ENCODE results near the gene ZNF506.
"Not testable (repeated sequence)": the region's sequence is repeated elsewhere in the genome, so short reads cannot be mapped to it uniquely, and the experiment has no call there.

Gene ZNF506

DNA sequence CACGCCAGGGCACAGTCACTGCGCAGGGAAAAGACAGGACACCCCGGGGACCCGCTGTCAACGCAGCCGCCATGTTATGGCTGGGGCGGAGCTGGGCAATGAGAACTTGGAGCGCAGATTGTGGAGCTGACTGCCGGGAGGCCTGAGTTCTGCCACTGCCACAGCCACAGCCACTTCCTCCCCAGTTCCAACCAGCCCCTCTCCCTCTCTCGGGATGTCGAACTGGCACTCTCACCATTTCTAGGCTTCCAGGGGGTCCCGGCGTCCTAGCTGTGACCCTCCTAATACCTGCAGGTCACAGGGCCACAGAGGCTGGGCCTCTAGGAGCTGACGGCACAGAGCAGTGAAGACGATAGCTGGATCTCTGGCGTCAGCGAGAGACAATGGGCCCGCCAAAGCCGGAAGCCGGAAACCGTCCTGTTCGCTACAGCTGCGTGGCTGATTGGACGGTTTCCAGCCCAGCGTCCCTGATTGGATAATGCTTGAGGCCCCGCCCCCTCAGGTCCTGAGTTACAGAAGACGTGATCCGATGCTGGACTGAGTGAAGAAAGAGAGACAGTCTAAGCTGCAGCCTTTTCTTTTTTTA is at the start of gene ZNF506:
ZNF506 (minus strand) TSS at position 385 of the 586 bp plus-strand sequence; CDS start at position 238, 147 bp downstream.
- DNase-seq, result peak; percentile 92

DNA sequence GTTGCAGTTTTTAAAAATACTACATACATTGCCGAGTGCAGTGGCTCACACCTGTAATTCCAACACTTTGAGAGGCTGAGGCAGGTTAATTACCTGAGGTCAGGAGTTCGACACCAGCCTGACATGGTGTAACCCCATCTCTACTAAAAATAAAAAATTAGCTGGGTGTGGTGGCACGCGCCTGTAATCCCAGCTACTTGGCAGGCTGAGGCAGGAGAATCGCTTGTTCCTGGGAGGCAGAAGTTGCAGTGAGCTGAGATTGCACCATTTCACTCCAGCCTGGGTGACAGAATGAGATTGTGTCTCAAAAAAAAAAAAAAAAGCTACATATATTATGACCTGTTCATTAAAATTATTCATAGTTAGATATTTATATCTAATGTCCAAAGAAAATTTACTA is 48.5 kb upstream of the ZNF506 start:
- DNase-seq, result not testable (repeated sequence)

DNA sequence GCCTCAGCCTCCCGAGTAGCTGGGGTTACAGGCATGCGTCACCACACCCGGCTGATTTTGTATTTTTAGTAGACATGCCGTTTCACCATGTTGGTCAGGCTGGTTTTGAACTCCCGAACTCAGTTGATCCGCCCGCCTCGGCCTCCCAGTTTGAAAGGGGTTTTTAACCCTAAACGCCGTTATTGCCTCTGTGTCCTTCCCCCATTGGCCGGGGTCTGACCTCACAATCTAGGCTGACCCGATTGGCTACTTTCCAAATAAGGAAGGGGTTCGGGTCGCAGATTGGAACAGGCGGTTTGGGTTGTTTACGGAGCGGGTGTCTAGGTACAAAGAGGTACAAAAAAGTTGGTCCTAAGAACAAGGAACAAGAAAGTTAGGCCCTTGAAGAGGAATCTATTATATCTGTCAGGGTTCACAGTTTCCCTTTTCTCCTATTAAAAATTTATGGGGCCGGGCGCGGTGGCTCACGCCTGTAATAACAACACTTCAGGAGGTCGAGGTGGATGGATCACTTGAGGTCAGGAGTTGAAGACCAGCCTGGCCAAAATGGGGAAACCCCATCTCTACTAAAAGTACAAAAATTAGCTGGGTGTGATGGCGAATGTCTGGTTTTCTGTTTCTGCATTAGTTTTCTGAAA is 45.2 kb upstream of the ZNF506 start:
- DNase-seq, result peak; percentile 70

DNA sequence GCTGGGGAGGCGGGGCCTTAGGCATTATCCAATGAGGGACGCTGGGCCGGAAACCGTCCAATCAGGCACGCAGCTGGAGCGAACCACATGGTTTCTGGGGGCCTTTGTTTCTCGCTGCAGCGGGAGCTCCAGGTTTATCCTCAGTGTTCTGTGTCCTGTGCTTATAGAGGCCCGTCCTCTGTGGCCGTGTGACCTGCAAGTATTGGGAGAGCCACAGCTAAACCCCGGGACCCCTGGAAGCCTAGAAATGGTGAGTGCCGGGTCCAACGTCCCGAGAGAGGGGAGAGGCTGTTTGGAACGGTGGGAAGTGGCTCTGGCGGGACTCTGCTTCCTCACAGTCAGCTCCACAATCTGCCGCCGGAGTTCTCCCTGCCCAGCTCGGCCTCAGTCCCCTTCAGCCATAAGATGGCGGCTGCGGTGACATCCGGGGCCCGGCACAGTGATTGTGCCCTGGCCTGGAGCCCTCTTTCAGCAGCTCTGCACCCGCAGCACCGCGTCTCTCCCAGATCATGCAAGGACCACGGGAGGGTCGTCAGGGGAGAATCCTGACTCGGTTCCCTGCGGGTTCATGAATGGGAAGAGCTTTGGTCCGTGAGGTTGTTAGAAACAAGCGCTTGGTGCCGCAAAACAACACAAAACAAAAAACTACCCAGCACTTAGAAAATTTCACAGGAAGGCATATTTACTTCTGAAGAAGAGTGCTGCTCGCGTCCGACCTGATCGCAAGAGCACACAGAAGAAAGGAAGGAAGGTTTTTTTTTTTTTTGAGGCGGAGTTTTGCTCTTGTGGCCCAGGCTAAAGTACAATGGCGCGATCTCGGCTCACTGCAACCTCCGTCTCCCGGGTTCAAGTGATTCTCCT is 44.4 kb upstream of the ZNF506 start, which contains the start of gene ZNF253:
ZNF253 (plus strand) TSS at position 133 of the 861 bp plus-strand sequence; CDS start at position 248, 115 bp downstream.
- peak; percentile 94 for DNase-seq

DNA sequence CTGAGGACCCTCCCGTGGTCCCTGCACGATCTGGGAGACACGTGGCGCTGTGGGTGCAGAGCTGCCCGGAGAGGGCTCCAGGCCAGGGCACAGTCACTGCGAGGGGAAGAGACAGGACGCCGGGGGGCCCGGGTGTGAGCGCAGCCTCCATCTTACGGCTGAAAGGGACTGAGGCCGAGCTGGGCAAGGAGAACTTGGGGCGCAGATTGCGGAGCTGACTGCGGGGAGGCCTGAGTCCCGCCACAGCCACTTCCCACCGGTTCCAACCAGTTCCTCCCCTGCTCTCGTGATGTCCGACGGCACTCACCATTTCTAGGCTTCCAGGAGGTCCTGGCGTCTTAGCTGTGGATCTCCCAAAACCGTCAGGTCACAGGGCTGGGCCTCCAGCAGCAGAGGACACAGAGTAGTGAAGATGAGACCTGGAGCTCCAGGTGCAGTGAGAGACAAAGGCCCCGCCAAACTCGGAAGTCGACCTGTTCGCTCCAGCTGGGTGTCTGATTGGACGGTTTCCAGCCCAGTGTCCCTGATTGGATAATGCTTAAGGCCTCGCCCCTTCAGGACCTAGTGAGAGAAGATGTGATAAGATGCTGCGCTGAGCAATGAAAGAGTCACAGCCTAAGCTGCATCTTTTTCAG is 39.3 kb upstream of the ZNF506 start:
- peak; percentile 33 for DNase-seq

DNA sequence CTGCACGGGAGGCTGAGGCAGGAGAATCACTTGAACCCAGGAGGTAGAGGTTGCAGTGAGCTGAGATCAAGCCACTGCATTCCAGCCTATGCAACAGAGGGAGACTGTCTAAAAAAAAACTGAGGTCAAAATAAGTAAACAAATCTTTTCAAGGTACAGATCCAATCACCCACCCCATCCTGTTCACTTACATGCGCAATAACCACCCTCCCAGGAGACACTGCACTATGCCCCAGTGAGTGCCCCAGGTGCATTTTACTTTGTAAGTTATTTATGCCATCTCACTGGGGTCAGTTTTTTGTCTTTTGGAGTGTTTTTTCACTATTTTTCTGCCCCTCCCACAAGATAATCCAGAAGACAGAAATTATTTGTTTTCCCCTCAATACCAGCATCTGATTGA is 37.2 kb upstream of the ZNF506 start:
- no peak for DNase-seq

DNA sequence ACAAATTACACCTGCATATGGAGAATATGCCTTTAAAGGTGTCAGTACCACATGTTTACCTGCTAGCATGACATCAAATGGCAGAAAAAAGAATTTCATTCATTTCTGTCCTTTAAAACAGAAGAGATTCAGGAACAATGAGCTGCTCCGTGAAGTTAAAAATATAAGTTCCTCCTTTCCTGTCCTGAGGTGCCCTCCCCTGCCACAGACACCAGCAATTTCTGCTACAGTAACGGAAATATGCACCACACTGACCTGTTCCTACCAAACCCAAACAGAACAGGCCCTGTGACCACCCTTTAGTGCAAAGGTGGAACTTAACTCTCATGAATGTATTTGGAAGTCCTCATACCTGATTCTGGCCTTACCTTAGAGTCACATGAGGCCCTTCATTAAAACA is 30.2 kb upstream of the ZNF506 start:
- DNase-seq, result not testable (repeated sequence)

DNA sequence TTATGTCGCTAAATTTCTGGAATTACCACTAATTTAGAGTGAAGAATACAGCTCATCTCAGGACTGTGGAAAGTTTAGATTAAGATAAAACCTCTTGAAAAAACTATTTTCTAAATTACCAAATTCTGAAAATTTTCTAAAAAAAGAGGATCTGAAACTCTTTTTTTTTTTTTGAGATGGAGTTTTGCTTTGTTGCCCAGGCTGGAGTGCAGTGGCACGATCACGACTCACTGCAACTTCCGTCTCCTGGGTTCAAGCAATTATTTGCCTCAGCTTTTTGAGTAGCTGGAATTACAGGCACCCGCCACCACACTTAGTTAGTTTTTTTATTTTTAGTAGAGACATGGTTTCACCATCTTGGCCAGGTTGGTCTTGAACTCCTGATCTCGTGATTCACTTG is 27.5 kb upstream of the ZNF506 start:
- no peak for DNase-seq

DNA sequence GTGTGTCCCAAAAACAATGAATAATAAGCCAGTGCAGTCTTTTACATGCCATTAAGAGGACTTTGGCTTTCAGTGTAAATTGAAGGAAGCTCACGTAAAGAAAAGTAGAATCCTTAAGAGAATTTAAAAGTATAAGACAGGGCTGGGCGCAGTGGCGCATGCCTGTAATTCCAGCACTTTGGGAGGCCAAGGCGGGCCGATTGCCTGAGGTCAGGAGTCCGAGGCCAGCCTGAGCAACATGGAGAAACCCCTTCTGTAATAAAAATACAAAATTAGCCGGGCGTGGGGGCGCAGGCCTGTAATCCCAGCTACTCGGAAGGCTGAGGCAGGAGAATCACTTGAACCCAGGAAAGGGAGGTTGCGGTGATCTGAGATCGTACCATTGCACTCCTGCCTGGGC is 26.2 kb upstream of the ZNF506 start:
- DNase-seq, result no peak

DNA sequence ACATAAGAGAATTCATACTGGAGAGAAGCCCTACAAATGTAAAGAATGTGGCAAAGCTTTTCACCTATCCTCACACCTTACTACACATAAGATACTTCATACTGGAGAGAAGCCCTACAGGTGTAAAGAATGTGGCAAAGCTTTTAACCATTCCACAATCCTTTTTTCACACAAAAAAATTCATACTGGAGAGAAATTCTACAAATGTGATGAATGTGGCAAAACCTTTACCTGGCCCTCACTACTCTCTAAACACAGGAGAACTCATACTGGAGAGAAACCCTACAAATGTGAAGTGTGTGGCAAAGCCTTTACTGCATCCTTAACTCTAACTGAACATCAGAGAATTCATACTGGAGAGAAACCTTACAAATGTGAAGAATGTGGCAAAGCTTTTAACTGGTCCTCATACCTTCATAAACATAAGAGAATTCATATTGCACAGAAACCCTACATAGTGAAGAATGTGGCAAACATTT is 14.0 kb upstream of the ZNF506 start:
- DNase-seq, result no peak

DNA sequence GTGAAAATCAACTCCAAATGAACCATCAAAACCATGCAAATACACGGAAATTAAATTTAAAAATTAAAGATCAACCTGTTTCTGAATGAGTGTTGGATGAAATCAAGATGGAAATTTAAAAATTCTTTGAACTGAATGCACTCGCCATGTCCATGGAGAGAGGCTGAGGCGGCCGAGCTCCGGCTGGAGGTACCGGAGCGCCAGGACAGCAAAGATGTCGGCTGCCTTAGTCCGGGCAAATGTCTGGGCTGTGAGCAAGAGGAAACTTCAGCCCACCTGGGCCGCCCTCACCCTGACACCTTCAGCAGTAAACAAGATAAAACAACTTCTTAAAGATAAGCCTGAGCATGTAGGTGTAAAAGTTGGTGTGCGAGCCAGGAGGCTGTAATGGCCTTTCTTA is 5.3 kb upstream of the ZNF506 start:
- DNase-seq, result no peak

DNA sequence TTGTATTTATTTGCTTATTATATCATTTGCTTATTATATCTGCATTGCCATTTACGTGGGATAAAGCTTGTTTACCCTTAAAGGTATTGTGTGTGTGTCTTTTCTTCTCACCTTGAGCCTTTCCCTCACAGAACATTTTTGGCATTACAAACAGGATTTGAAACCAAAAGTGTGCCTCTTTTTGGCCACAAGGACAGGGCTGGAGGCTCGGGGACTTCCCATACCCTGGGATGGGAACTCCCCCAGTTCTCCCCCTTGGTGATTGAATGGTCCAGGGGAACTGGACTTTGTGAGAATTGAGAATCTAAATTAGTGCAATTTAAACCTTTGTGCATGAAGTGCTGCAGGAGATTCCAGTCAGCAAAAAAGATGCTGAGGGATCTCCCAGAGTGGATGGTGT is 2.4 kb upstream of the ZNF506 start:
- DNase-seq, result no peak

DNA sequence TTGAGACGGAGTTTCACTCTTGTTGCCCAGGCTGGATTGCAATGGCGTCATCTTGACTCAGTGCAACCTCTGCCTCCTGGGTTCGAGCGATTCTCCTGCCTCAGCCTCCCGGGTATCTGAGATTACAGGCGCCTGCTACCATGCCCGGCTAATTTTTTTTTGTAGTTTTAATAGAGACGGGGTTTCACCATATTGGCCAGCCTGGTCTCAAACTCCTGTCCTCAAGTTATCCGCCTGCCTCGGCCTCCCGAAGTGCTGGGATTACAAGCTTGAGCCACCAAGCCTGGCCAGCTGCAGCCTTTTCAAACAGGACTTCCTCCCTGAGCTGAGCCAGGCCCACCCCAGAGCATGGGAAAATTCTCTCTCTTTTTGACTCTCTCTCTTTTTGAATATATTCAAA is 426 bp upstream of the ZNF506 start:
- not testable (repeated sequence) for DNase-seq

DNA sequence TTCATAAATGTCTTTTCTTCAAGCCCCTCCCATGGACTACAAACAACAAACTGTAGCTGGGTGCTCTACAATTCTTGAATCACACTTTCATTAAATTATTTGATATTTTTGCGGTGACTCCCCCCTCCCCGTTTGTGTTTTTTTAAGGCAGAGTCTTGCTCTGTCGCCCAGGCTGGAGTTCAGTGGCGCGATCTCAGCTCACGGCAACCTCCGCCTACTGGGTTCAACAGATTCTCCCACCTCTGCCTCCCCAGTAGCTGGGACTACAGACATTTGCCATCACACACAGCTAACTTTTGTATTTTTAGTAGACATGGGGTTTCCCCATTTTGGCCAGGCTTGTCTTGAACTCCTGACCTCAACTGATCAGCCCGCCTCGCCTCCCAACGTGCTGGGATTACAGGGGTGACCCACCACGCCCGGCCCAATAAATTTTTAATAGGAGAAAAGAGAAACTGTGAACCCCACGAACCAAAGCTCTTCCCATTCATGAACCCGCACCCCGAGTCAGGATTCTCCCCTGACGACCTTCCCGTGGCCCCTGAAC is 703 bp downstream of the ZNF506 start:
- peak; percentile 7 for DNase-seq

DNA sequence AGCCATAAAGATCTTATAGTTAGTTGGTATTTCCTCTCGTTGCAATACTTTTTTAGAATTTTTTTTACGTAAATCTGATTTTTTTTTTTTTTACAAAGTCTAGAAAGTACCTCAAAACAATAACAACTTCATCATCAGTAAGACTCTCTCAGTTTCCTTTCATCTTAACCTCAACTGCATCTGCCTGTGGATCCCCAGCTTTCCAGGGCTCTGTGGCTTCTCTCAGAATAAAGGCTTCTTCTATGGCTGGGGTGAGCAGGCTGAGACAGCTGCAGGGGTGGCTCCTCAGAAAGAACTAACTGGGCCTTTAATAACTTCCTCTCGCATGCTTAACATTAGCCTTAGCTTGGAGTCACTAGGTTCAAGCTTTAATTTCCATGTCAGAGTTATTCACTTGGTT is 4.2 kb downstream of the ZNF506 start:
- DNase-seq, result peak; percentile 7

DNA sequence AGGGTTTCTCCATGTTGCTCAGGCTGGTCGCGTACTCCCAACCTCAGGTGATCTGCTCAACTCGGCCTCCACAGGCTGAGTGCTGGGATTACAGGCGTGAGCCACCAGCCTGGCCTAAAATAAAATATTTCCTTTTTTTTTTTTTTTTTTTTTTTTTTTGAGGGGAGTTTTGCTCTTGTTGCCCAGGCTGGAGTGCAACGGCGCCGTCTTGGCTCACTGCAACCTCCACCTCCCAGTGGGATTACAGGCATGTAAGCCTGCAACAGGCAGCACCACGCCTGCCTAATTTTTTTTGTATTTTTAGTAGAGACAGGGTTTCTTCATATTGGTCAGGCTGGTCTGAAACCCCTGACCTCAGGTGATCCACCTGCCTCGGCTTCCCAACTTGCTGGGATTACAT is 4.9 kb downstream of the ZNF506 start:
- DNase-seq, result no peak

DNA sequence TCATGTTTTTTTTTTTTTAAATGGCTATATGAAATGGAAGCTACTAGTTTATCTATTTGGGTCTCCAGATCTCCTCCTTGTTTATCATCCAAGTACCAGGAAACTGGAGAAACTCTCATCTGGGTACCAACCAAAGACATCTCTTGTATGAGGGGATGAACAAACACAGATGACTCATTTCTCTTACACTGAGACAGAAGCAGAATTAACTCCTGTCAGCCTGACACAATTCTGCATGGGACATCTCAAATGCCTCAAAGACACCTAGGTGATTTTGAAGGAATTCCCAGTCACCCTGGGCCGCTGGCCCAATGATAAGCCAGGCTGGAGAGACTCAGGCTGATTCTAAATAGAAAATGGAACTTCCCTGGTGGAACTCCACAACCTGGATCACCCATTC is 9.6 kb downstream of the ZNF506 start:
- DNase-seq, result not testable (repeated sequence)

DNA sequence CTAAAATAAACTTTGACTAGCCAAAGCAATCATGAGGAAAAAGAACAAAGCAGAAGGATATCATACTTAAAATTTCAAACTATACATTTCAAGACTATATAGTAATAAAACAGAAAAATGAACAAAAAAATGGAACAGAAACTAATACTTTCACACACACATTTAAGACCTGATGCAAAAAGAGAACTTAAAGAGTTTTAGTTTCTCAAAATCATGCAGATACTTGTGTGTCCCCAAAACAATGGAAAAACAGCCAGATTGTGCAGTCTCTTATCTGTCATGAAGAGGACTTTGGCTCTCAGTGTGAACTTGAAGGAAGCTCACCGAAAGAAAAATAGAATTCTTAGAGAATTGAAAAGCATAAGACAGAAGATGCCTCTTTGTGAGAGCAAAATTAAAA is 16.1 kb downstream of the ZNF506 start:
- DNase-seq, result no peak

DNA sequence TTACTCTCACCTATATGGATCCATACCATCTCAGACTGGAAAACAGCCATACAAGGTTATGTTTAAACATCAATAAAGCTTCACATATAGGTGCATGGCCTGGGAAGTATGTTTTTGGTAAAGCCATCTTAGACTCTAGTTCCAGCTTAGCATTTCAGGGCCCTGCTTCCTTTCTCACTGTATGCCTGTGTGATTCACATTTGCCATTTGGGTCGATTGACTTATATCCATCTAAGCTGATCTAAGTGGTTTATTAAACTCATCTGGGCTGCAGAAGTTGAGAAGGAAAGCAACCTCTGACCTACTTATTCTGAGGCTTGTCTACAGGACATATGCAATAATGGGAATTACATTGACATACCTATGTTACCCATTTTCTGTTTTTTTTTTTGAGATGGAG is 33.5 kb downstream of the ZNF506 start:
- no peak for DNase-seq

DNA sequence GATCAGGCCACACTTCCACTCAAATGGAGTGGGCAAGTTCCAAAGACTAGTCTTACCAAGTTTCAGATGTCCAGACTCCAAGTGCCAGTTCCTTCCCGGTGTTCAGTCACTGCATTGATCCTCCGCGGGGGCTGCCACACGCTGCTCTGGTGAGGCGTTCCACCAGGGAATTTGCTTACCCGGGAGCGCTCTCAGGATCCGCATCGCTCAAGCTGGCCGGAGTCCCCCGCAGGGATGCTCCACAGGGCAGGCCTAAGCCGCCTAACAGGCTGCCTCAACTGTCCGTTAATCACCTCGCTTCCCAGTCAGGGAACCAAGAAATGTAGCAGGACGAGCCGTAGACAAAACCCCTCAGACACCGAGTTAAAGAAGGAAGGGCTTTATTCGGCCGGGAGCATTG is 36.1 kb downstream of the ZNF506 start:
- DNase-seq, result not testable (repeated sequence)

DNA sequence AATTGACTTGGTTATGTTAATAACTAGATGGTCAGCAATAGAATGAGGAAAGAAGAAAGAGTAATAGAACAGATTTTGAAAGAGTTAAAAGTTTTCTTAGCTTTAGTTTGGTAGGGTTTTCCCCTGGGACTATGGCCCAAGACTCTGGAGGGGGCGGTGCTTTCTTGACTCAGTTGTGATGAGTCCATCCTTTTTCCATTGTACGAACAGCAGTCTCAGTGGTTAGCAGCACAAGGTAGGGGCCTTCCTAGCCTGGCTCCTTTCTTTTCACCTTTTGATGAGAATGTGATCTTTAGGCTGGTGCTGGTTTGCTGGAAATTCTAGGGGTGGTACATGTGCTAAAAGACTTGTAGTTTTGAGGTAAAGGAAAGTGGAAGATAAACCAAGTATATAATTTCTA is 38.8 kb downstream of the ZNF506 start:
- DNase-seq, result no peak

DNA sequence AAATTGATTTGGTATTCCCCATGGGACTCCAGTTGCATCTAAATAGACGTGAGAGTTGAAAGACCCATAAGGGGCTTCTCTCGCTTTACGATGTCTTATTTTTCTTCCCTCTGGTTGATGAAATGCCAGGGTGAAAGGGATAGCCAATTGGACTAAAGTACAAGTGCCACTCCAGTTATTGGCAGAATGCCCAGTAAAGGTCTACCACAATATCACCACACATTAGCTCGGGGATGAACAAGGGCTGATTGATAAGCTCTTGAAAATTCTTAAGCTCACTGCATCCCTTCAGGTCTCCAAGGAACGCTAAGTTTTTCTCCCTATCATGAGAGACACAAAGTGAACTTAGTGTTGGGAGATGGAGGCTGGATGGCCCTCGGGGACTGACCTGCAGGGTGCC is 39.8 kb downstream of the ZNF506 start:
- DNase-seq, result not testable (repeated sequence)

DNA sequence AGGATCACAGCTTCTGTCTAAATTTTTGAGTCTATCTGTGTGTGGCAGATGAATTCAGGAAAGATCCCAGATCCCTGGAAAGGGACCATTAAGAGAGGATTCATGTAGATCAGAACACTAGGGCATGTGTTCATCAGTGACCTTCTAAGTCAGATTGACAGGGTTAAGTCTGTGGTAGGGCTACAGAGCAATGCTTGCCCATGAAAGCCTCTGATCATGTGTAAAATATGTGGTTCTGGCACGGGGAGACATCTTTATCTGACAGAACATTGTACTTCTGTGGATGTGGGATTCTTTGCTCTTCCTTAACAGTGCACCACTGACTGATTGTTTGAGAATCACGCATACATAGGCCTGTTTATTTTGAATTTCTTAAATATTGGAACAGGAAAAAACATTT is 42.9 kb downstream of the ZNF506 start:
- DNase-seq, result no peak

Measured in activated CD4-positive, alpha-beta T cell treated with anti-CD3 and anti-CD28 coated beads, Interleukin-2, Interleukin-6, amounts not matched to agents 100 ng/mL and 50 ng/mL, durations not matched to agents 16 hours and 8 hours (primary cell).